Urinary bladder (tissue), 4 donors: ENCODE results near the gene CARD9. TPM values are rescaled to one million over a fixed set of nuclear protein-coding genes. Genes with fewer than 3 reads are reported as not detected.

Experiments used
- DNase-seq: peaks from one replicate; pipeline ENCODE4 v3.0.0-alpha.2; 2015; ENCODE audit errors: extremely low spot score
- H3K27ac ChIP-seq: one replicate; pipeline ENCODE4 v1.5.1; 2013; ENCODE audit warnings: low read depth, mild to moderate bottlenecking, moderate library complexity
- H3K36me3 ChIP-seq: one replicate; pipeline ENCODE4 v1.6.1; 2013; ENCODE audit warnings: mild to moderate bottlenecking, moderate library complexity; ENCODE audit not compliant: insufficient read depth
- H3K4me1 ChIP-seq: one replicate; pipeline ENCODE4 v1.6.1; 2013; ENCODE audit warnings: mild to moderate bottlenecking, moderate library complexity; ENCODE audit not compliant: insufficient read depth
- H3K4me3 ChIP-seq: one replicate; pipeline ENCODE4 v1.5.1; 2013; ENCODE audit warnings: low read depth, low read length
- WGBS: extraction: QIAGEN DNeasy Blood & Tissue Kit; methylation state at CpG from one replicate; pipeline ENCODE4 v1.1.7; 2013; 5-methylcytosine and 5-hydroxymethylcytosine counted together
- polyA plus RNA-seq: library from polyadenylated mRNA; stranded (reverse); fragments of 200-250 nt; gene quantifications from one replicate; pipeline ENCODE4 v1.2.3, GENCODE V29; 2013
- total RNA-seq: library from RNA; depleted of rRNA; stranded (reverse); fragments of >200 nt; gene quantifications from one replicate; pipeline ENCODE4 v1.2.3, GENCODE V29; 2014
- donor health status: healthy with polysubstance abuse.
- donor health status: healthy.

Gene CARD9
- total and polyA plus RNA-seq, 2 donors = 2.9 to 3.2 TPM

GRCh38 chr9:136396219-136396515, 22.7 kb upstream of the CARD9 start:
- Histone ChIP-seq H3K4me1 (no peaks in the 10 kb centered on the region), H3K4me3 (no peak overlapping the region), H3K36me3 (peaks cover 2% of the 10 kb centered on the region), H3K27ac (no peak overlapping the region)
- WGBS = 74% methylated on average over 4 of the region's 4 CpGs
- no peak for DNase-seq

DNA sequence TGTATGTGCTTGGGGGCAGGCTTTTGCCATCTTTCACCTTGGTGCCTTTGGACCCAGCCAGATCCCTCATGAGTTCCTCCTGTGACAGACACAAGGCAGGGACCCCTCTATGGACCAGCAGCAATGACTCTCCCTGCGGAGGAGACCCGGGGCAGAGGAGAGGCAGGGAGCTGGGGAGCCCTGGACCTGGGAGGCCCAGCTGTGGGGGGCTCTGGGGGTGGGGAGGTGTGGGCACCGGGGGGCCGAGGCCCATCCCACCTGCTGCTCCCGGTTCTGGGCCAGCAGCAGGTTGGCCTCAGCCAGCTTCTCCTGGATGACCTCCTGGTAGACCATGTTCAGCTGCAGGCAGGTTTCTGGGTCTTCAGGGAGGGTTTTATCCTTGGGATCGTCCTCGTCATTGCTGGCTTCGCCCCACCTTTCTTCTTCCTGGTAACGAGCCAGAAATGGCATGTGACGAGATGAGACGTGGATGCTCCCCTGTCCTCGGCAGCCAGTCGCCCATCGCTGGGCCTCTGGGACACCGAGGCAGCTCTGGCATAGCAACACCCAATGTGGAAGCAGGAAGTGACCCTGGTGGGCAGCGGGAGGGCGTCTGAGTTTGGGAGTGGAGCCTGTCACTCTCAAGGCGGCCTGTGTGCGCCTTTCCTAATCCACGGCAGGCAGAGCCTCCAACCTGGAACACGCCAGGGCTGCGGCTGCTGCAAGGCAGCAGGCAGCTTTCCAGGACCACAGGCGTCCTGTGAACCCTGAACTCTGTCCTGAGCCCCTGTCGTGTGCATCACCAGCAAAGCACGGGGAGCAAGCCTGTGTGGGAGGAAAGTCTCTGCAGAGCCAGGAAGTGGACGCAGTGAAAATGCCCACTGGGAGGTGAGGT, 22.1 kb upstream of the CARD9 start:
- Histone ChIP-seq H3K27ac (no peak overlapping the region), H3K36me3 (peaks cover 2% of the 10 kb centered on the region), H3K4me3 (no peak overlapping the region), H3K4me1 (no peaks in the 10 kb centered on the region)
- 92% methylated on average over 26 of the region's 26 CpGs for WGBS
- DNase-seq = no peak

DNA sequence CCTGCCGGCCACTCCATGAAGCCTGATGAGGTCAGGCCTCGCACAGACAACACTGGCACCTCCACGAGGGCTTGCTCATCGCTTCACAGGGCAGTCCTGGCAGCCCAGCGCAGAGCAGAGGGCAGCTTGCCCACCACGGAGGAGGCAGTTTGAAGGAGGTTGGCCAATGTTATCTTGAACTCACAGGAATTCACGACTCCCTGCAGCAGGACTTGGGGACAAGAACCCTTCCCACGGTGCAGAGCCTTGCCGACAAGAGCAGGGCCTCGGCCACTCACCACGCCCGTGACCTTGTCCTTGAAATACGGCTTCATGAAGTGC, 21.5 kb upstream of the CARD9 start:
- Histone ChIP-seq H3K4me1 (no peaks in the 10 kb centered on the region), H3K4me3 (no peak overlapping the region), H3K27ac (no peak overlapping the region), H3K36me3 (peaks cover 2% of the 10 kb centered on the region)
- 92% methylated on average over 13 of the region's 13 CpGs for WGBS
- DNase-seq = no peak

DNA sequence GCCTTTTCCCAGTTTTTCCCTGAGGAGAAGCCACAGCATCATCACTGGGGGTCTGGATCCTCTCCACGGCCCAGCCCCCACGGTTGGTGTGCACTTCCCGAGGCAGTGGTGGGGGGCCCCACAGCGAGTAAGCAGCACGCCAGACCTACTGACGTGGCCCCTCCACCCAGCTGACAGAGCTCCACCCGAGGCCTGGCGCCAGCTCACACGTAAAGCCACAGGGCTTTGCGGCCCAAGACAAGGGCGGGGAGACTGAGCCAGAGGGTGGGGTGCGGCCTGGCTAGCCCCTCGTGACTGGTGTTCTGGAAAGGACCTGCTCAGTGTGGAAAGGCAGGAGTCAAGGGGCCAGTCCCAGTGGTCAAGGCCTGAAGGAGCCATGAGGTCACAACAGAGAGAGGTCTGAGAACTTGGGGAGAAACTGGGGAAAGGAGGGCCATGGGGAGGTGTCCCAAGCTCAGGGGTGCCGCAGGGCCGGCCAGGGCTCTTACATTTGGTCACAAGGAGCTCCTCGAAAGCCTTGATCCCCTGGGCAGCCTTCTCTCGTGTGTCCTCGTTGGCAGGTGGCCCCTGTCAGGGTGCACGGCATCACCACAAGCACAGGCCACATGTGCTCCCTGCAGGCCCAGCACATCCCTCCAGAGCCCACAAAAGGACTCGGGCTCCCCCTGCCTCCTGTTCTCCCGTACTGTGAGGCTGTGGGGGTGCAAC, 21.0 kb upstream of the CARD9 start:
- H3K4me3 ChIP-seq = no peak overlapping the region
- no peak for DNase-seq
- no peak overlapping the region for H3K27ac ChIP-seq
- 86% methylated on average over 21 of the region's 21 CpGs for WGBS
- H3K36me3 ChIP-seq = peaks cover 2% of the 10 kb centered on the region
- H3K4me1 ChIP-seq = no peaks in the 10 kb centered on the region

DNA sequence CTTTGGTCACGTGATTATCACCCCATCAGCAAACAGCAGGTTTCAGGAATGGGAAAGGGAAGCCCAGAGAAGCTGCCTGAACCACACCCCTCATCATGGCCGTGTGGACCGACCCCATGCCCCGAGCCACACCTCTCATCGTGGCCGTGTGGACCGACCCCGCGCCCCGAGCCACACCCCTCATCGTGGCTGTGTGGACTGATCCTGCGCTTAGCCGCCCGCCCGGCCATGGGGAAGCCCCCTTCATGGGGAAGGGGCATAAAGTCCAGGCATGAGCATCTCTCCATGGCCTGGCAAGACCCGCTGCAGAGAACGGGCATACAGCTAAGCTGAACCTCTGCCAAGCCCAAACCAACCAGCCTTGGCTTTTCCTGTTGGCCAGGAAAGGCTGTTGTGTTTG, 20.1 kb upstream of the CARD9 start:
- no peak for DNase-seq
- Histone ChIP-seq H3K4me3 (no peak overlapping the region), H3K4me1 (no peaks in the 10 kb centered on the region), H3K36me3 (peaks cover 2% of the 10 kb centered on the region), H3K27ac (no peak overlapping the region)
- WGBS = 87% methylated on average over 17 of the region's 17 CpGs

DNA sequence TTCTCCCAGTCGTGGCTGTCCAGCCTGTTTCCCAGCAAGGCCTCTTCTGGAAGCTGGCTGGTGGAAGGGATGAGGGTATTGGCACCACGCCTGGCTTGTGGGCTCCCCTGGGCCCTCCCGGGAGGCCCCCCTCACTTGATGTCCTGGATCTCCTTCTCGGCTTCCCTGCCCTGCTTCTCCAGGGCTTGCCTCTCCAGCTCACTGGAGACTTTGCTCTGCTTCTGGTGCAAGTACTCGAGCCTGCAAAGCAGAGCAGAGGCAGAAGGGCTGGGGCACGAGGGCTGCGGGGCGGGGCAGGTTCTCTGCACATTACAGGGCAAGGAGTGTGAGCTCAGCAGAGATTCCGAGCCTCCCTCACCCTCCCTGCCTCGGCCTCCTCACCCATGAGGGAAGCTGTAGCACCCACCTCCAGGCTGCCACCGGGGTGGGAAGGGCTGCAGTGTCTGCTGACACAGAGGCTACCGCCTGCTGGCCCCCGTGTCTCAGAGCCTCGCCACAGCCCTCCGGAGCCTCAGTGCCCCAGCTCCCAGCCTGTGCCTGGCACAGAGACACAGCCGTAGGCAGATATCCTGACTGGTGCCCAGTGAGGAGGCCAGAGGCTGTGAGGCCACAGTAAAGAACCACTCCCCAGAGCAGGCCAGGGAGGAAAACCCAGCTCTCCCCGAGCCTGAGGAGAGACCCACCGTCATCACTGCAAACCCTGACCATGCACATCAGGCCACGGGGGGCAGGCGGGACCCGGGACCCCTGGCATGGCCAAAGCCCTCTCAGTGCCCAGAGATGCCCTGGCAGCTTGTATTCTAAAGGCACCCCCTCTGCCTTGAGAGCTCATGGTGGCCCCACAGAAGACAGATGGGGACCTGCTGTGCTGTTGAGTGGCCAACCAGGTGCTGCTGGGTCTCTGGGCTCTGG, 19.3 kb upstream of the CARD9 start:
- no peak for DNase-seq
- peaks cover 2% of the 10 kb centered on the region for H3K36me3 ChIP-seq
- WGBS = 86% methylated on average over 21 of the region's 21 CpGs
- H3K27ac ChIP-seq = no peak overlapping the region
- H3K4me1 ChIP-seq = no peaks in the 10 kb centered on the region
- no peak overlapping the region for H3K4me3 ChIP-seq

- WGBS = 93% methylated on average over 28 of the region's 28 CpGs
- Histone ChIP-seq H3K36me3 (peaks cover 2% of the 10 kb centered on the region), H3K27ac (no peak overlapping the region), H3K4me1 (no peaks in the 10 kb centered on the region), H3K4me3 (no peak overlapping the region)
- DNase-seq = no peak
These were observed 18.5 kb upstream of the CARD9 start for GRCh38 chr9:136391737-136392537.

DNA sequence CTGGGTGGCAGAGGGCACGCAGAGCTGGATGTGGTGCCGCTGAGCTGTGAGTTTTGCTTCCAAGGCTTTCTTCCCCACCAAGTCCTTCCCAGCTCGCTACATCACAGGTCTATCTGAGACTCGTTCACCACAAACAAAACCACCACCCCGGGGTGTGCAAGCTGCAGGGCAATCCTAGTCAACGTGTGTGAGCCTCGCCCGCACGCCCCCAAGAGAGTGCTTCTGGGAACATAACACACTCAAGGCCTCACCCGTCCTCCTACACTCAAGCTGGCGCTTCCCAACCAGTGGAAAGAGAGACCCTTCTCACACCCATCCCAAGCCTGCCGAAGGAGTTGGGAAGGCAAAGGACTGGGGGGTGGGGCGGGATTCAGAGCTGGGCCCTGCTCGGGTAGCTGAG, 15.9 kb upstream of the CARD9 start:
- WGBS = 87% methylated on average over 14 of the region's 14 CpGs
- H3K4me3 ChIP-seq = no peak overlapping the region
- no peak overlapping the region for H3K27ac ChIP-seq
- no peaks in the 10 kb centered on the region for H3K4me1 ChIP-seq
- DNase-seq = no peak
- H3K36me3 ChIP-seq = peaks cover 2% of the 10 kb centered on the region

GRCh38 chr9:136387217-136387616, 13.7 kb upstream of the CARD9 start:
- H3K4me3 ChIP-seq = no peak overlapping the region
- 95% methylated on average over 19 of the region's 19 CpGs for WGBS
- no peak for DNase-seq
- H3K36me3 ChIP-seq = peaks cover 2% of the 10 kb centered on the region
- H3K27ac ChIP-seq = no peak overlapping the region
- H3K4me1 ChIP-seq = no peaks in the 10 kb centered on the region

- H3K27ac ChIP-seq = no peak overlapping the region
- no peak for DNase-seq
- no peaks in the 10 kb centered on the region for H3K4me1 ChIP-seq
- no peaks in the 10 kb centered on the region for H3K36me3 ChIP-seq
- H3K4me3 ChIP-seq = no peak overlapping the region
- WGBS = 94% methylated on average over 13 of the region's 13 CpGs
These were observed 12.5 kb upstream of the CARD9 start for GRCh38 chr9:136386018-136386417.

DNA sequence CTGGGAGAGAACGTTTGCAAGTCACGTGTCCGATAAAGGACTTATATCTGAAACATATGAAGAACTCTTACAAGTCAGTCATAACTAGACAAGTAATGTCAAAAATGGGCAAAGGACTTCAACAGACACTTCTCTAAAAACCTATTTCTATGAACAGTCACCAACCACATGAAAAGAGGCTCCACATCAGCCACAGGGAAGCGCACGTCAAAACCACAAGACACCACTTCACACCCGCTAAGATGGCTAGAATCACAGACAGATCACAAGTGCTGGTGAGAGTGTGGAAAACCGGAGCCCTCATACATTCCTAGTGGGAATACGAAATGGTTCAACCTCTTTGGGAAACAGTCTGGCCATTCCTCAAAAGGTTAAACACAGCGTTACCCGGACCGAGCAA, 11.5 kb upstream of the CARD9 start:
- H3K36me3 ChIP-seq = no peaks in the 10 kb centered on the region
- no peaks in the 10 kb centered on the region for H3K4me1 ChIP-seq
- no peak overlapping the region for H3K27ac ChIP-seq
- DNase-seq = no peak
- WGBS = 92% methylated on average over 11 of the region's 11 CpGs
- H3K4me3 ChIP-seq = no peak overlapping the region

DNA sequence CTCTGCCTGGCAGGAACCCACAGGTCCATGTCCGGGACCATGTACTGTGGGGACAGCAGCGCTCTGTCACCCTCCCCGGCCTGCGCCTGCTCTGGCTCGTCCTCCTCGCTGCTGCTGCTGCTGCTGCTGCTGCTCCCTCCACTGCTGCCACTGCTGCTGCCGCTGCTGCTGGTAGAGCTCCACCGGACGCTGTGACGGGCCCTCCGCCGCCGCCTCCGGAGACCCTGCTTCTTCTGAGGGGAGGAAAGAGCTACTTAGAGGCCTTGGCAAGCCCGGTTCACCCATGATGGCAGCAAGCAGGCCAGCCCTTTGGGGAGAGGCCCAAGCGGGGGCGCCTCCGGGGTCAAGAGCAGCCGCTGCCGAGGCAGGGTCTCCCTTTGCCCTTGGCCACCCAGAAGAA, 10.0 kb upstream of the CARD9 start:
- no peak for DNase-seq
- Histone ChIP-seq H3K27ac (no peak overlapping the region), H3K4me3 (no peak overlapping the region), H3K4me1 (no peaks in the 10 kb centered on the region), H3K36me3 (peaks cover 2% of the 10 kb centered on the region)
- 96% methylated on average over 20 of the region's 20 CpGs for WGBS

- H3K4me3 ChIP-seq = no peak overlapping the region
- peaks cover 2% of the 10 kb centered on the region for H3K36me3 ChIP-seq
- no peak overlapping the region for H3K27ac ChIP-seq
- 92% methylated on average over 25 of the region's 25 CpGs for whole genome bisulfite sequencing
- DNase-seq = no peak
- H3K4me1 ChIP-seq = no peaks in the 10 kb centered on the region
These were observed 8.6 kb upstream of the CARD9 start for GRCh38 chr9:136381966-136382513.
